HG03565 (cell line): ENCODE data around the gene VEGFA.
A peak's percentile ranks its signal among the peaks of the same experiment; 100 is the strongest.

Experiments used
- ATAC-seq: cut with Tn5 transposase; IDR thresholded peaks from one replicate; pipeline ENCODE4 v1.9.1; 2021; ENCODE audit warnings: mild to moderate bottlenecking, moderate library complexity; ENCODE audit not compliant: unreplicated experiment

The VEGFA gene

DNA sequence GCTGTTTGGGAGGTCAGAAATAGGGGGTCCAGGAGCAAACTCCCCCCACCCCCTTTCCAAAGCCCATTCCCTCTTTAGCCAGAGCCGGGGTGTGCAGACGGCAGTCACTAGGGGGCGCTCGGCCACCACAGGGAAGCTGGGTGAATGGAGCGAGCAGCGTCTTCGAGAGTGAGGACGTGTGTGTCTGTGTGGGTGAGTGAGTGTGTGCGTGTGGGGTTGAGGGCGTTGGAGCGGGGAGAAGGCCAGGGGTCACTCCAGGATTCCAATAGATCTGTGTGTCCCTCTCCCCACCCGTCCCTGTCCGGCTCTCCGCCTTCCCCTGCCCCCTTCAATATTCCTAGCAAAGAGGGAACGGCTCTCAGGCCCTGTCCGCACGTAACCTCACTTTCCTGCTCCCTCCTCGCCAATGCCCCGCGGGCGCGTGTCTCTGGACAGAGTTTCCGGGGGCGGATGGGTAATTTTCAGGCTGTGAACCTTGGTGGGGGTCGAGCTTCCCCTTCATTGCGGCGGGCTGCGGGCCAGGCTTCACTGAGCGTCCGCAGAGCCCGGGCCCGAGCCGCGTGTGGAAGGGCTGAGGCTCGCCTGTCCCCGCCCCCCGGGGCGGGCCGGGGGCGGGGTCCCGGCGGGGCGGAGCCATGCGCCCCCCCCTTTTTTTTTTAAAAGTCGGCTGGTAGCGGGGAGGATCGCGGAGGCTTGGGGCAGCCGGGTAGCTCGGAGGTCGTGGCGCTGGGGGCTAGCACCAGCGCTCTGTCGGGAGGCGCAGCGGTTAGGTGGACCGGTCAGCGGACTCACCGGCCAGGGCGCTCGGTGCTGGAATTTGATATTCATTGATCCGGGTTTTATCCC is at the start of gene VEGFA:
TSS of gene VEGFA (plus strand) at position 686 of the 846 bp plus-strand sequence.
- peak; percentile 45 for ATAC-seq

DNA sequence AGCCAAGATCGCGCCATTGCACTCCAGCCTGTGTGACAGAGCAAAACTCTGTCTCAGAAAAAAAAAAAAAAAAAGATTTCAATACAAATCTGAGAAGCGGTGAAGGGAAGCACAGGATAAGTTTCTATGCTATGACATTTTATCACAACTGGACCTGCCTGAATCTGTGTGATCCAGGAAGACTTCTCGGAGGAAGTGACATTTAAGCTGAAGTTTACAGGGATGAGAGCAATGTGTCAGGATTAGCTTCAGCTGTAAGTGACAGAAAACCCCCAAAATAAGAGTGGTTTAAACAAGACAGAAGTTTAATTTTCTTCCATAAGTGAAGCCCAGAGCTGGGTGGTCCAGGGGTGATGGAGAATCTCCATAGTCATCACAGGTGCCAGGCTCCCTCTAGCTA is 49.0 kb upstream of the VEGFA start:
- ATAC-seq = no peak

DNA sequence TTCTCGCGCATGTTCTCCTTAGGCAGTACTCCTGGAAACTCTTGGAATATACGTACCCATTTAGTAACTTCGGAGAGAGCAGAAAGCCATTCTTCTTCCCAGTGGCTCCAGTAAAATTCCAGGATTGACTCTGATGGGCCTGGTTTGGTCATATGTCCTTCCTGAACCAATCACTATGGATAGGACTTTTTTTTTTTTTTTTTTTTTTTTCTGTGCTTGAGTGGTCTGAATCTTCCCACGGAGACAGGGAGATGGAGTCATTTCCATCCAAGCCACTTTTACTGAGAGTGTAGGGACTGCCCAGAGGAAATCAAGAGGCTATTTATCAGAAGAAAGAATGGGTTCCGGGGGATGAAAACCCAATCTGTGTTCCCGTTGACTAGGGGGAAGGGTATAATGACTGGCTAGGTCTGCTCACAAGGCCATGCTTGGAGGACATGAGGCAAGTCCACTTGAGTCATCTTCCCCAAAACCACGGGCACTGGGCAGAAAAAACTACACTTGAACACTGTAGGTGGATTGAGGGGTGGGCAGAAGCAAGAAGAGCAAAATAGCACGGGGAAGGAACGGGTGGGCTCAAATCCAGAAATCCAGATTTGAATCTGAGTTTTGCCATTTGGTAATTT is 47.0 kb upstream of the VEGFA start:
- ATAC-seq = no peak

DNA sequence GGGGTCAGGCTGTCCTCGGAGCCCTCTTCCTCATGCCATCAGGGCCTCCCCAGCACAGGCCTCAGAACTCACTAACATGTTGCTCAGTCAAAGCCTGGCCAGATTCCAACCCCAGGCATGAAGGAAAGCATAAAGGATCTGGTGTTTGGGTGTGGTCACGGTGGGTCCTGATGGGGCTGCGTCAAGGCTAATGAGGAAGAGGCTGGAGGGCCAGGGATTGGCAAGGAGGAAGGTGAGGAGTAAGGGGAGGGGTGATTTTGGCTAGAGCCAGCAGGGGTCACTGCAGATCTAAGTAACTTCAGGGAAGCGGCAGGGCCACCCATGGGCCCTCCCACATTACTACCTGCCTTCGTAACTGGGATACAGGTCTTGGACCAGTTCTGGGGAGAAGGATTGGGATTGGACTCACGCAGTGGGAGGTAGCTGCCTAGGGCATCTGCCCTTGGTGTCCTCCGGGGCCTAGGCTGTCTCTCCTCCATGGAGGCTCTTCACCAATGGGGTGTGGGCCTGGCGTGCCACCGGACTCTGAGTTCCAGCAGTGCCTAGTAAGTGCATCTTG is 46.2 kb upstream of the VEGFA start:
- ATAC-seq = peak; percentile 39

DNA sequence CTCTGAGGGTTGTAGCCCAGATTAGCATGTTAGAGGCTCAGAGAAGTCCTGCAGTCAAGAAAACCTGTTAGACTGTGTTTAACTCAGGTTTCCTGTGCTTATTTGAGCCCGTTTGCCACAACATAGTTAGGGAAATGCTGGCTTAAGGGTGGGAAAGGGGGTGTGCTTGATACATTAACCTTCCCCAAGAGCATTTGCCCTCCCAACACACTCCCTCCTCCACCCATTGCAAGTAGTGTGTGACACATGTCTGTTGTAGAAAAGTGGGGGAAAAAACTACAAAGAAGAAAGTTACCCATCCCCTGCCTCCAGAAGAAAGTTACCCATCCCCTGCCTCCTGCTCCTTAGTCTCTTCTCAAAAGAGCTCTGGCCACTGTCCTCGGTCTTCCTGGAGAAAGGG is 45.7 kb upstream of the VEGFA start:
- no peak for ATAC-seq

DNA sequence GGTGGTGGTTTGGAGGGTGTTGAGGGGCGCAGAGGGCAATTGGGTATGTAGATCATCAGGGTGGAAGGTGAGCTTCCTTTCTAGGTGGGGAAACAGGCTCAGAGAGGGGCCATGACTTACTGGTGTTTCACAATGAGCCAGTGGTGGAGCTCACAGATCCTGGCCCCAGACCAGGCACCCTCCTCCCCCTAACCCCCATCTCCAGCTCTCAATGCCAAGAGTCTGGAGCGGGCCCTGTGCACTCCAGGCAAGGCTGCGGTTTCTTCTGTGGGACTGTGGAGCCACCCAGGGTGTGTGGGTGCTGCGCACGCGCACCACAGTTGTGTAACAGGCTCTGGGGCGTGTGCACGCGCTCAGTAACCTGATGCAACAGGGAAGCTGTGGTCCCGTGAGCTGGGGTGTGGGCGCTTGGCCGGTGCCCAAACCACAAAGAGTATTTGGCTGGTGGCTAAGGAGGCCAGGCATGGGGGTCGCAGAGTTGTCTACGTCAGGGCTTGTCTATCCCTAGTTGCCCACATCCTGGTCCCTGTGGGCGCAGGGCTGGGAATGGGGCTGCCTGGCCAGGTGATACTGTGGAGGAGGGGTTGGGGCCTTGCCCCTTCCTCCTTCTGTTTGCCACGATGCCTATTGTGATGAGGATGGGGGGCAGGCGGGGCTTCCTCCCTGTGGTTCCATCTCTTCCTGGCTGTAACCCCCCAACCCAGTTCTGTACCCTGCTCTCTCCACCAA is 44.9 kb upstream of the VEGFA start:
- ATAC-seq = peak; percentile 64

DNA sequence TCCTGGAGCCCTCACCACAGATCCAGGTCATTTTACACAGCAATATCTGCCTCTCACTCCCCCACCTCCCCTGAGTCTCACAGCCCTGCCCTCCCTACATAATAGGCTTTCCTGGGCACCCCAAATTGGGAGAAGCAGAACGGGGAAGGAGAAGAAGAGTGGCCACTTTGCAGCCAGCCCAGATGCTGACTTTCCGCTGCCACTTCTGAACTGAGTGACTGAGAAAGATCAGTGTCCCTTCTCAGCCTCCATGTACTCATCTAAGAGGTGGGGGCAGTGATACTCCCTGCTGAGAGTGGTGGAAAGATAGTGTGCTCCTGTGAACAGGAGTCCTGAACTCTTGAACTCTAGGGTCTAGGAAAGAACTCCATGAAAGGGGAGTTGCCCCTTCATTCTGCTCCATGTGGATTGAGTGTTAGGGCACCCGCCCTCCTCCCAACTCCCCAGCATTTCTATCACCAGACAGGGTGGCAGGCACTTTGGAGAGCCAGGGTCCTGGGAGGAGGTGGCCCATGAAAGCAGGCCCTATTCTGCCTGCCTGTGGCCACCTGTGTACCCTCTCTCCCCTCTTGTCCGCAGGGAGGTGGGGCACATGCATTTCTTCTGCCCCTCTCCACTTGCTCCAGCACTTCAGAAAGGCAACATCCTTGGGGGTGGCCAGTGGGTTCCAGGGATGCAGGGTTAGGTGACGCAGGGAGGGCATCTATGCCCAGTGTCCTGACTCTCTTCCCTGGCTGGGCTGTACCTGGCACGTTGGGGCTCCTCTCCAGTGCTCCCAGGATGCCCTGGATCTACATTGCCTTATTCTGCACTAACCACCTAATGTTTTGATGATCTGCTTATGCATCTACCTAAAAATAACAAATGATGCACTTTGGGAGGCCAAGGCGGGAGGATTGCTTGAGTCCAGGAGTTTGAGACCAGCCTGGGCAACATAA is 44.1 kb upstream of the VEGFA start:
- ATAC-seq = no peak

DNA sequence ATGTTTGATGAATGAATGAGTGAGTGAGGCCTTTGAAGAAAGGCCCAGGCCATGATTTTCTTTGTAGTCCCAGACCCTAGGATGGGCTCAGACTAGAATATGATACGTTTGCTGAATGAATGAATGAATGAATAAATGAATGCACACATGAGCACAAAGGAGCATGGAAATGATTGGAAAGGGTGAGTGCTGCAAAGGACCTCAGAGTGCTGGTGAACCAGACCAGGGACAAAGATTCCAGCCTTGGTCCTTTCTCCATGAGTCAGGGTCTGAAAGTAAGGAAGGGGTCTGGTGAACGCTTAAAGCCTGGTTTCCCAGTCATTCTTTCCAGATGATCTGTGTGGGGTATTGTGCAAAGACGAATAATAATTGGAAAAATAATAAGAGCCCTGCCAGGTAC is 42.4 kb upstream of the VEGFA start:
- ATAC-seq = no peak

DNA sequence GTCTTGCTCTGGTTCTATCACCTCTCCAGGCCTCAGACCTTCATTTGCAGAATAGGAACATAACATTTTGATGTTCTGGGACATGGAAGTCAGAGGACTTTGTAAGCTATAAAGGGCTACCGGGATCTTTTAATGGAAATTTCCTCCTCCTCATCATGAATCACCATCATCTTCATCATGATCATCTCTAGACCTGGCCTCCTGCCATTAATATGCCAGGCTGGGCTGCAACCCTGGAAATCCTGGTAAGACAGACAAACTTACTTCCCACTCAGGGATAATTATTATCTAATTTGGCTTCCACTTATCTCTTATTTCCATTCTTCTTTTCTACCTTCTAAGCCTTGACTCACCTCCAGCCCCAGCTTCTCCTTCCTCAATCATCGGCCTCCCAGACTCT is 41.4 kb upstream of the VEGFA start:
- ATAC-seq = no peak

DNA sequence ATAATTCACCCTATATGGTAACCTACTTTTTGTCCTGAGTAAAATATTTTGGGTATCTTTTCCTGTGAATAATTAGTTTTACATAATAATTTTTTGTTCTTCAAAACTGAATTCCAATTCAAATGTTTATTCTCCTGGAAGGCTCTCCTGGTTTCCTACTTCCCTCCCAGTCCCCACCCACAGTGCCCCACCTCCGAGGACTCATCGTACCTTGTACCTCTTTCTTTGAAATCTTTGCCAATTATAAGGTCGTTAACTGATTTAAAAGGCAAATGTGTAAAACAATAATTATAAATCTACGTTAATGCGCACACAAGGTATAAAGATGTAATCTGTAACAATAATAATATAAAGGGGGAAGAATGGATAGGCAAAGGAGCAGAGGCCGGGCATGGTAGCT is 40.5 kb upstream of the VEGFA start:
- no peak for ATAC-seq

DNA sequence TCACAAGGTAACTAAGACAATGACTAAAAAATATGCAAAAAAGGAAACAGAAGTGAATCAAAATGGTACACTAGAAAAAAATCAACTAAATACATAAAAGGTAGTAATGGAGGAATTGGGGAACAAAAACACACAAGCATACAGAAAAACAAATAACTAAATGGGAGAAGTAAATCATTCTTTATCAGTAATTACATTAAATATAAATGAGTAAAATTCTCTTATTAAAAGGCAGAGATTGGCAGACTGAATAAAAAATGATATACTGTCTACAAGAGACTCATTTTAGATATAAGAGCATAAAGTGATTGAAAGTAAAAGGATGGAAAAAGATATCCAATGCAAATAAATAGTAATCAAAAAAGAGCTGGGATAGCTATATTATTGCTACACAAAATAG is 39.4 kb upstream of the VEGFA start:
- ATAC-seq = no peak

DNA sequence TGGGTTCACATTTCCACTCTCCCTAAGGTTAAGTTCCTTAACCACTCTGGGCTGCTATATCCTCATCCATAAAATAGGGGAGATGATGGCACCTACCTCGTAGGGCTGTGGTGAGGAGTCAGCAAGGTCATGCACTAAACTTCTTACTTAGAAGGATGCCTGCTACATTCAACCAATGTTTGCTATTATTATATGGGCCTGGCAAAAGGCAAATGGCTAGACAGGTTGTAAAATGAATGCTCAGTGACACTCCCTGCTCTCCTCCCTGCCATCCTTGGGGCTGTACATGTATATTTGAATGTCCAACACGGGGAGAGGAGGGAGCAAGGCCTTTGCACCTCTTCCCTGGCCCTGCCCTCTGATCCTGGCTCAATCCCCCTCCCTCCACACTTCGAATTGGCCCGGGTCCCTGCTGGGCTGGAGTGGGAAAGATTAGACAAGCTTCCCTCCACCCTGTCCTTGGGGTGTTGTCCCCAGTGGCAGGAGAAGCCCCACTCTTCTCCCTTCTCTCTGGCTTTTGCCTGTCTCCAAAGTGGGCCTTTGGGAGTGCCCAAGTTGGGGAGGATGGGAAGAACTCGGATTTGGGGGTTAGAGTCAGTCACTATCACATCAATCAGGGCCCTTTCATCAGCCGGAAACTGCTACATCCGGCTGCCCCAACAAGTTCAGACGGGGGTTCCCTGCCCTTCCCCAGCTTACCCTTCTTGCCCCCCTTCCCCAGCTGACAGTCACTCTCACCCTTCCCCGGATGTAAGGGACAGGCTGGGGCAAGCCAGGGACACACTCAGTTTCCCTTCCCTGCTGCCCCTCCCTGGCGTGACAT is 36.3 kb upstream of the VEGFA start:
- ATAC-seq = peak; percentile 53

DNA sequence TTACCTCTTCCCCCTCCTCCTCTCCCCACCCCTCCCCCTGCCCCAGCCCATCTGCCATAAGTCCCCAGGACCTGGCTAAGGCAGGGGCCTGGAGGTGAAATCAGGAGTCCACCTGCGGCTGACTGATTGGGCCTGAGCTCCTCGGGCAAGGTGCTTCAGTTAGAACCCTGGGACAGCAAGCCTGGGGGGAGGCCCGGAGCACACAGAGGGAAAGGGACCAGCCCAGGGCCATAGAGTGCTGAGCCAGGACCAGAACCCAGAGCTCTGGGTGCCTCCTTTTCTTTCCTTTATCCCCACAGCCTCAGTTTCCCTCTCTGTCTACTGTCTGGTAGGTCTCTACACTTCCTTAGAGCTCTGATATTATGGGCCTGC is 35.7 kb upstream of the VEGFA start:
- no peak for ATAC-seq

DNA sequence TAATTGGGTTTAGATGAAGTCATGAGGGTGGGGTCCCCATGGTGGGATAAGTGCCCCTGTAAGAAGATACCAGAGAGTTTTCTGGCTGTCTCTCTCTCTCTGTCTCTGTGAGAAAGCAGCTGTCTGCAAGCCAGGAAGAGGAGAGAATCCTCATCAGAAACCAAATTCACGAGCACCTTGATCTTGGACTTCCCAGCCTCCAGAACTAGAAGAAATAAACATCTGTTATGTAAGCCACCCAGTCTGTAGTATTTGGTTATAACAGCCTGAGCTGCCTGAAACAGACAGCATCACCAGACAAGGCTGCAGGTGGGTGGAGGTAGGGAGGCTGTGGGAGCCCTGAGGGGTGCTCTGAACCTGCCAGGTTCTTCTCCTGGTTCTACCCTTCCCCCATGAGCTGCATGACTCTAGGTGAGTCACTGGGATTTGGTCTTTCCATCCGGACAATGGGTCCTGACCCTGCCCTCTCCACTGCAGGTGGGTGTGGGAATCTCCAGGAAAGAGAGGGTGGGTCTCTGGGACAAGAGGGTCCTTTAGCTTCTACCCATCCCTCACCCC is 34.3 kb upstream of the VEGFA start:
- ATAC-seq = no peak

DNA sequence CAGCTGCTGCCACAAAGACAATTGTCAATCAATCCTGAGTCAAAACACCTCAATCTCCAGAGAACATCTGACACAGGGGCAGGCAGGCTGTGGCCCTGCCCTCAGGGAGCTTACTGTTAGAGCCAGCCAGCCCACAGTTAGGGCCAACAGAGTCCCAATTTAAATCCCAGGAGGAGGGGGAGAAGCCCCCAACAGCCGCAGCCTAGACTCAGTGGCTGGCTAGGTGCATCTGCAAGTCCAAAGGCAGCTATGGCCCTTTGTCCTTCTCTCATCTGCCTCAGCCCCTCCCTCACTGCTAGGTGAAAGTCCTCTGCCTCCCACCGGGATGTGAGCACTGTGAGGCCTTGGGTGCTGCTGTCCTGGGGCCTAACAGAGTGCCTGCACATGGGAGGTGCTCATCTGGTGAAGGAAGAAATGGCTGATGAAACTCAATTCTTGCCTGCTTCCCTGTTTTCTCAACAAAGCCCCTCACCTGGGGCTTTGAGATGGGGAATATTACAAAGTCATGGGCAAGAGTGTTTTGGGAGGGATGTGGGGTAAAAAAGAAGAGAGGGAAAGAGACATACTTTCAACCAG is 33.7 kb upstream of the VEGFA start:
- no peak for ATAC-seq

DNA sequence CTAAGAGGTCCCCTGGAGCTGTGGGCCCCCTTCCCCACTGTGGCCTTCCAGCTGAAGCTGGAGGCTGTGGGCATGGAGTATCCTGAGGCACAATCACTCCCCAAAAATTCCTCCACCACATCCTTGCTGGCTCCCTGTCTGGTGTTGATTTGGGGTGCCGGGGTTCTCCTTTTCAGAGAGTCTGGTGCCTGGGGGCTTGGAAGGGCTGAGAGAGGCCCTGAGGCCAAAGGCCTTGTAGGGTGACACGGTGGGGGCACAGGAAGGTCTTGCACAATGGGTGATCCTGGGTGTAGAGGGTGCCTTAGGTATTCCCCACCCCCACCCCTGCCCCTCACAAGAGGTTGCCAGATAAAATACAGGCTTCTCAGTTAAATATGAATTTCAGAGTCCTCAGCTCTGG is 33.2 kb upstream of the VEGFA start:
- ATAC-seq = no peak

DNA sequence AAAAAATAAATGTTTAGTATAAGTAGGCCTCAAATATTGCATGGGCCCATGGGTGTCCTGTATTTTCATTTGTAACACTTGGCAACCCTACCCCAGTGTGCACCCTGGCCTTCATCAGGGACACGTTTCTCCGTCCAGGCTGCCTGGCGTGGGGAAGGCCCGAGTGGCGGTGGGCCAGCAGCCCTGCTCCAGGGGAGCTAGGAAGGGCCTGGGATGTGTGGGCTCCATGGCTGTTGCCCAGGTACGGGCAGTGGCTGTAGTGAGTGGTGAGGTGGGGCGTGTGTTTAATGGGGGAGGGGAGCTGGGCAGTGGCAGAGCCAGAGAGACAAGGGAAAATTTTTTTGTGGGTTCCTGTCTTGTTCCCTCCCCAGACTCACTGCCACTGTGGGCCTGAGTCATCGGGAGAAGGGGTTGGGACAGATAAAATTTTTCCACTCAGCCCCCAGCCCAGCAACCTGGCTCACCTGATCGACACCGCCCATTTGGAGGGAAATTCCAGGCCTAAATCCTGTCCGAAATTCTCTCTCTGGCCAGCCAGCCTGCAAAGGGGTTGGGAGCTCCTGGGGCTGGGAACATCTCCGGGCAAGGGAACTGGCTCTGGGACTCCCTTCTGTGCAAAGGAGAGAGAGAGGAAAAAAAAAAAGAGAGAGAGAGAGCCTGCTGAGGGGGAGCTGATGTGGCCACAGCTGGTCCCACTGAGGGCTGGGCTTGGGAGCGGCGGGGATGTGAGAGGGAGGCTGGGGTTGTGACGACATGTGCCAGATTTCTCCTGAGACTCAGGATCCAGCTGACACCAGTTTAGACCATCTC is 32.5 kb upstream of the VEGFA start:
- no peak for ATAC-seq

DNA sequence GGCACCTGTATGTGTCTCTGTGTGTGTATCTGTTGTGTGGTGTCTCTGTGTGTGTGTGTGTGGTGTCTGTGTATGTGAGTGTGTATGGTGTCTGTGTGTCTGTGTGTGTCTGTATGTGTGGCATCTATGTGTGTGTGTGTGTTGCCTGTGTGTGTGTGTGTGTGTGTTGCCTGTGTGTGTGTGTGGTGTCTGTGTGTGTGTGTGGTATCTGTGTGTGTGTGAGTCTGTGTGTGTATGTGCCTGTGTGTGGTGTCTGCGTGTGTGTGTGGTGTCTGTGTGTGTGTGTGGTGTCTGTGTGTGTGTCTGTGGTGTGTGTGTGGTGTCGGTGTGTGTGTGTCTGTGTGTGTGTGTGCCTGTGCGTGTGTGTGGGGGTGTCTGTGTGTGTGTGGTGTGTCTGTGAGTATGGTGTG is 31.7 kb upstream of the VEGFA start:
- no peak for ATAC-seq
